ENCODE data around the gene KANSL1.

DNA sequence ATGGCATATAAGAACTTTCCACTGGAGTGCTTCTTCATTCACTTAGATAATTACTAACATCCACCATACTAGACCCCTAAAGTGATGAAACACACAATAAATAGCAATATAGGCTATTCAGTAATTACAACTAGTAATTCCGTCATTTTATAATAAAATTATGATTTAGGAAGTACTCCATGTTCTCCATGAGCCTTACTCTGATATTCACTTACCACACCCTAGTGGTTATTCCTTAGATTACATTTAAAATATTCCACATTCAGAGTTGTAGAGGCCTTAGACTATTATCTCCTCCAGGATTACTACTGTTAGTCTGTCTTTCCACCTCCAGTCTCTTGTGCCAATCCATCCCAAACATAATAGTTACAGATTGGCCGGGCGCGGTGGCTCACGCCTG is 131.8 kb downstream of the KANSL1 start:
- TF ChIP-seq, protein P1, sequence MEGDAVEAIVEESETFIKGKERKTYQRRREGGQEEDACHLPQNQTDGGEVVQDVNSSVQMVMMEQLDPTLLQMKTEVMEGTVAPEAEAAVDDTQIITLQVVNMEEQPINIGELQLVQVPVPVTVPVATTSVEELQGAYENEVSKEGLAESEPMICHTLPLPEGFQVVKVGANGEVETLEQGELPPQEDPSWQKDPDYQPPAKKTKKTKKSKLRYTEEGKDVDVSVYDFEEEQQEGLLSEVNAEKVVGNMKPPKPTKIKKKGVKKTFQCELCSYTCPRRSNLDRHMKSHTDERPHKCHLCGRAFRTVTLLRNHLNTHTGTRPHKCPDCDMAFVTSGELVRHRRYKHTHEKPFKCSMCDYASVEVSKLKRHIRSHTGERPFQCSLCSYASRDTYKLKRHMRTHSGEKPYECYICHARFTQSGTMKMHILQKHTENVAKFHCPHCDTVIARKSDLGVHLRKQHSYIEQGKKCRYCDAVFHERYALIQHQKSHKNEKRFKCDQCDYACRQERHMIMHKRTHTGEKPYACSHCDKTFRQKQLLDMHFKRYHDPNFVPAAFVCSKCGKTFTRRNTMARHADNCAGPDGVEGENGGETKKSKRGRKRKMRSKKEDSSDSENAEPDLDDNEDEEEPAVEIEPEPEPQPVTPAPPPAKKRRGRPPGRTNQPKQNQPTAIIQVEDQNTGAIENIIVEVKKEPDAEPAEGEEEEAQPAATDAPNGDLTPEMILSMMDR (IDR thresholded peaks at IDR 0.05; ENCODE audit: low read depth, low read length), result no peak
- no peak for TF ChIP-seq POLR2A (IDR thresholded peaks at IDR 0.05; ENCODE audit: extremely low read depth, insufficient read length)
- TF ChIP-seq MYC (IDR thresholded peaks at IDR 0.05; ENCODE audit: low read depth, low read length), result no peak

Data from NB4 (cell line).